Measurements from ENCODE around the gene PIP4K2A. TPM values are rescaled to one million over a fixed set of nuclear protein-coding genes. Genes with fewer than 3 reads are reported as not detected.

The PIP4K2A gene
- total RNA-seq, 1 experiment from 2014 or later, result 21.4 TPM

DNA sequence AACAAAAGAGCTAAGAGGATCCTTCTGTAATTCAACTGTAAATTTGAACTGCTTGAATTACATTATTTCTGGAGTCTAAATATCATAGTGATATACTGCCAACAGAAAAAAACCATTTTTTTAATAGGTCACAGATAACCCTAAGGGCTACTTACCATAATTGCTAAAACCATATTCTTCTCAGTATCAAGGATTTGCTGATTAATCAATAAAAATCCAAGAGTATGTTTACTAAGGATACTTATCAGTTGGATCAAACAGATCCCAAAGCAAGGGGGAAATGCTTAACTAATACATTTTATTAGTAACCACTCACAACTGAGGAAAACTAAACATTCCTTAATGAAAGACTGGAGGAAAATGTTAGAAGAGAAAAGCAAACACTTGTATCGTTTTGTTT lies 166.0 kb downstream of the PIP4K2A start:
- H3K4me3 ChIP-seq, result no peak overlapping the region
- no peak for DNase-seq
- H4K20me1 ChIP-seq (ENCODE audit: insufficient read depth), result no peaks in the 10 kb centered on the region
- no peak overlapping the region for H3K27ac ChIP-seq
- ChIA-PET POLR2A (ENCODE audit: unreplicated experiment) (no interaction called here), CTCF (no interaction called here)
- TF ChIP-seq EZH2 (IDR thresholded peaks at IDR 0.05; ENCODE audit: low read depth), result no peak
- TF ChIP-seq, protein P1, sequence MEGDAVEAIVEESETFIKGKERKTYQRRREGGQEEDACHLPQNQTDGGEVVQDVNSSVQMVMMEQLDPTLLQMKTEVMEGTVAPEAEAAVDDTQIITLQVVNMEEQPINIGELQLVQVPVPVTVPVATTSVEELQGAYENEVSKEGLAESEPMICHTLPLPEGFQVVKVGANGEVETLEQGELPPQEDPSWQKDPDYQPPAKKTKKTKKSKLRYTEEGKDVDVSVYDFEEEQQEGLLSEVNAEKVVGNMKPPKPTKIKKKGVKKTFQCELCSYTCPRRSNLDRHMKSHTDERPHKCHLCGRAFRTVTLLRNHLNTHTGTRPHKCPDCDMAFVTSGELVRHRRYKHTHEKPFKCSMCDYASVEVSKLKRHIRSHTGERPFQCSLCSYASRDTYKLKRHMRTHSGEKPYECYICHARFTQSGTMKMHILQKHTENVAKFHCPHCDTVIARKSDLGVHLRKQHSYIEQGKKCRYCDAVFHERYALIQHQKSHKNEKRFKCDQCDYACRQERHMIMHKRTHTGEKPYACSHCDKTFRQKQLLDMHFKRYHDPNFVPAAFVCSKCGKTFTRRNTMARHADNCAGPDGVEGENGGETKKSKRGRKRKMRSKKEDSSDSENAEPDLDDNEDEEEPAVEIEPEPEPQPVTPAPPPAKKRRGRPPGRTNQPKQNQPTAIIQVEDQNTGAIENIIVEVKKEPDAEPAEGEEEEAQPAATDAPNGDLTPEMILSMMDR (conservative IDR thresholded peaks at IDR 0.05), result no peak
- no peaks in the 10 kb centered on the region for H3K9me3 ChIP-seq (ENCODE audit: insufficient read depth, low read depth)
- intact Hi-C loops (cut with micrococcal nuclease; ENCODE audit: unreplicated experiment), result no loop called here
- H3F3A ChIP-seq (ENCODE audit: insufficient read depth, low read depth), result no peaks in the 10 kb centered on the region
- H3K36me3 ChIP-seq (ENCODE audit: low read depth), result no peaks in the 10 kb centered on the region
- BruUV-seq (replicated peaks), result no TSS peak
- H3K27me3 ChIP-seq (ENCODE audit: insufficient read depth, low read depth), result no peaks in the 10 kb centered on the region
- H3K4me1 ChIP-seq (replicated peaks; ENCODE audit: insufficient read depth), result no peaks in the 10 kb centered on the region
- H3K9me2 ChIP-seq (ENCODE audit: insufficient read depth), result no peaks in the 10 kb centered on the region
- H3K4me2 ChIP-seq, result no peak overlapping the region
- H3K79me2 ChIP-seq (ENCODE audit: low read depth), result no peaks in the 10 kb centered on the region
- H2AFZ ChIP-seq, result no peak overlapping the region

GRCh38 chr10:22545643-22546042 lies 168.7 kb downstream of the PIP4K2A start:
- Histone ChIP-seq H4K20me1 (ENCODE audit: insufficient read depth) (no peaks in the 10 kb centered on the region), H3K4me1 (replicated peaks; ENCODE audit: insufficient read depth) (no peaks in the 10 kb centered on the region), H3K79me2 (ENCODE audit: low read depth) (no peaks in the 10 kb centered on the region), H3K36me3 (ENCODE audit: low read depth) (no peaks in the 10 kb centered on the region), H3K9me3 (ENCODE audit: insufficient read depth, low read depth) (no peaks in the 10 kb centered on the region), H2AFZ (no peak overlapping the region), H3K4me3 (no peak overlapping the region), H3K27ac (no peak overlapping the region), H3F3A (ENCODE audit: insufficient read depth, low read depth) (no peaks in the 10 kb centered on the region), H3K27me3 (ENCODE audit: insufficient read depth, low read depth) (no peaks in the 10 kb centered on the region), H3K9me2 (ENCODE audit: insufficient read depth) (no peaks in the 10 kb centered on the region), H3K4me2 (no peak overlapping the region)
- no TSS peak for BruUV-seq (replicated peaks)
- no peak for DNase-seq
- TF ChIP-seq, protein P1 (conservative IDR thresholded peaks at IDR 0.05), result no peak
- TF ChIP-seq EZH2 (IDR thresholded peaks at IDR 0.05; ENCODE audit: low read depth), result no peak
- CTCF ChIA-PET, result no interaction called here
- intact Hi-C loops (cut with micrococcal nuclease; ENCODE audit: unreplicated experiment), result no loop called here
- POLR2A ChIA-PET (ENCODE audit: unreplicated experiment), result no interaction called here

- Histone ChIP-seq H4K20me1 (ENCODE audit: insufficient read depth) (no peaks in the 10 kb centered on the region), H3K36me3 (ENCODE audit: low read depth) (no peaks in the 10 kb centered on the region), H3K4me3 (no peak overlapping the region), H3K27ac (no peak overlapping the region), H3K9me3 (ENCODE audit: insufficient read depth, low read depth) (no peaks in the 10 kb centered on the region), H3F3A (ENCODE audit: insufficient read depth, low read depth) (no peaks in the 10 kb centered on the region), H3K4me1 (replicated peaks; ENCODE audit: insufficient read depth) (no peaks in the 10 kb centered on the region), H3K27me3 (ENCODE audit: insufficient read depth, low read depth) (no peaks in the 10 kb centered on the region), H2AFZ (no peak overlapping the region), H3K9me2 (ENCODE audit: insufficient read depth) (no peaks in the 10 kb centered on the region), H3K79me2 (ENCODE audit: low read depth) (no peaks in the 10 kb centered on the region), H3K4me2 (no peak overlapping the region)
- POLR2A ChIA-PET (ENCODE audit: unreplicated experiment), result no interaction called here
- no peak for DNase-seq
- BruUV-seq (replicated peaks), result no TSS peak
- intact Hi-C loops (cut with micrococcal nuclease; ENCODE audit: unreplicated experiment), result no loop called here
- TF ChIP-seq EZH2 (IDR thresholded peaks at IDR 0.05; ENCODE audit: low read depth), result no peak
- TF ChIP-seq, protein P1 (conservative IDR thresholded peaks at IDR 0.05), result no peak
- CTCF ChIA-PET, result no interaction called here
Measured at GRCh38 chr10:22544325-22545068, 169.9 kb downstream of the PIP4K2A start.
